Mucosa of descending colon (tissue), 3 donors: ENCODE results near the gene GPR107. TPM values are rescaled to one million over a fixed set of nuclear protein-coding genes. Genes with fewer than 3 reads are reported as not detected.
A peak's percentile ranks its signal among the peaks of the same experiment; 100 is the strongest.

ENCODE experiments used
- ATAC-seq: fragments of 200-7000 bp; cut with Tn5 transposase; one replicate; pipeline ENCODE4 v1.9.1; 2020; ENCODE audit warnings: mild to moderate bottlenecking, moderate library complexity
- DNase-seq, 3 donors: peaks; one replicate each; pipeline ENCODE4 v3.0.0-alpha.2; 2020
- H3K36me3 ChIP-seq: fragments of 200-600 bp; one replicate; pipeline ENCODE4 v1.8.0; 2021; ENCODE audit warnings: low read depth, mild to moderate bottlenecking
- H3K4me1 ChIP-seq: fragments of 200-600 bp; one replicate; pipeline ENCODE4 v1.8.0; 2021; ENCODE audit warnings: low read depth, mild to moderate bottlenecking
- H3K4me3 ChIP-seq: fragments of 200-600 bp; one replicate; pipeline ENCODE4 v1.8.0; 2021; ENCODE audit warnings: mild to moderate bottlenecking
- H3K9me3 ChIP-seq: fragments of 200-600 bp; one replicate; pipeline ENCODE4 v1.8.0; 2021; ENCODE audit warnings: mild to moderate bottlenecking
- intact Hi-C, 2 donors: fragments of 100-400 bp; cut with DNase I in 1 of 2; cut with micrococcal nuclease in 1 of 2; formaldehyde crosslinking; loops; one replicate each; pipeline versions ENCODE4 v1.11.0 to v1.11.1; 2022; cut with DNase I, micrococcal nuclease
- total RNA-seq, 3 donors: library from RNA; stranded (reverse); fragmentation: NEBNext Ultra II Directional in 2 of 3; extraction: Animal tissue kit (Norgen Biotek cat#: 25700) in 2 of 3; gene quantifications; one replicate each; pipeline versions ENCODE4 v1.2.1 to v1.2.4, GENCODE V29; 2021 to 2023
- TF ChIP-seq, protein P1 (sequence below): fragments of 200-600 bp; IDR thresholded peaks from one replicate; pipeline ENCODE4 v1.8.0; 2022; ENCODE audit warnings: antibody characterized with exemption, mild to moderate bottlenecking
- donor health status: DM: no; HTN: no; CAD: no; lungs with moderate emphysema.
- donor health status: DM: no; HTN: no; CAD: no.
- donor health status: DM: no; HTN: yes; CAD: no.

Gene GPR107
- total RNA-seq, 3 donors from 2014 or later = 39.7 to 50.1 (median 49.1) TPM

GRCh38 chr9:130171226-130172148, 117.8 kb downstream of the GPR107 start:
- Histone ChIP-seq H3K4me1 (peaks cover 3% of the 10 kb centered on the region), H3K9me3 (no peaks in the 10 kb centered on the region), H3K36me3 (no peaks in the 10 kb centered on the region), H3K4me3 (no peak overlapping the region)
- DNase-seq (peak in 1 of 3 donors; percentile 37), ATAC-seq (peak; percentile 7)
- intact Hi-C loops = loop anchor here in 1 of 2 donors (10.0 kb wide), 1 partner anchor 57 kb away; no protein-coding TSS in a partner anchor
- TF ChIP-seq, protein P1, sequence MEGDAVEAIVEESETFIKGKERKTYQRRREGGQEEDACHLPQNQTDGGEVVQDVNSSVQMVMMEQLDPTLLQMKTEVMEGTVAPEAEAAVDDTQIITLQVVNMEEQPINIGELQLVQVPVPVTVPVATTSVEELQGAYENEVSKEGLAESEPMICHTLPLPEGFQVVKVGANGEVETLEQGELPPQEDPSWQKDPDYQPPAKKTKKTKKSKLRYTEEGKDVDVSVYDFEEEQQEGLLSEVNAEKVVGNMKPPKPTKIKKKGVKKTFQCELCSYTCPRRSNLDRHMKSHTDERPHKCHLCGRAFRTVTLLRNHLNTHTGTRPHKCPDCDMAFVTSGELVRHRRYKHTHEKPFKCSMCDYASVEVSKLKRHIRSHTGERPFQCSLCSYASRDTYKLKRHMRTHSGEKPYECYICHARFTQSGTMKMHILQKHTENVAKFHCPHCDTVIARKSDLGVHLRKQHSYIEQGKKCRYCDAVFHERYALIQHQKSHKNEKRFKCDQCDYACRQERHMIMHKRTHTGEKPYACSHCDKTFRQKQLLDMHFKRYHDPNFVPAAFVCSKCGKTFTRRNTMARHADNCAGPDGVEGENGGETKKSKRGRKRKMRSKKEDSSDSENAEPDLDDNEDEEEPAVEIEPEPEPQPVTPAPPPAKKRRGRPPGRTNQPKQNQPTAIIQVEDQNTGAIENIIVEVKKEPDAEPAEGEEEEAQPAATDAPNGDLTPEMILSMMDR = no peak

GRCh38 chr9:130172161-130172857, 118.6 kb downstream of the GPR107 start, which contains the start of gene NCS1:
Gene NCS1 (plus strand): TSS chr9:130172404. CDS start chr9:130172664, 260 bp downstream.
- DNase-seq = peak; percentile 69 to 83 (median 73)
- TF ChIP-seq, protein P1 = no peak
- H3K9me3 ChIP-seq = no peaks in the 10 kb centered on the region
- intact Hi-C loops = loop anchor here in 1 of 2 donors (10.0 kb wide), 1 partner anchor 58 kb away; no protein-coding TSS in a partner anchor
- peak; percentile 81 for ATAC-seq
- H3K4me3 ChIP-seq = no peak within 1 kb of the TSS
- H3K36me3 ChIP-seq = no peaks in the 10 kb centered on the region
- H3K4me1 ChIP-seq = peaks cover 3% of the 10 kb centered on the region

GRCh38 chr9:130172858-130173665, 119.4 kb downstream of the GPR107 start:
- no peaks in the 10 kb centered on the region for H3K36me3 ChIP-seq
- intact Hi-C loops = loop anchor here in 1 of 2 donors (10.0 kb wide), 1 partner anchor 58 kb away; no protein-coding TSS in a partner anchor
- peak in 1 of 3 donors; percentile 50 for DNase-seq
- H3K4me3 ChIP-seq = no peak overlapping the region
- H3K4me1 ChIP-seq = peaks cover 3% of the 10 kb centered on the region
- TF ChIP-seq, protein P1 = no peak
- H3K9me3 ChIP-seq = no peaks in the 10 kb centered on the region
- ATAC-seq = no peak

GRCh38 chr9:130173666-130173983, 119.9 kb downstream of the GPR107 start:
- no peak overlapping the region for H3K4me3 ChIP-seq

More at GRCh38 chr9:130173666-130173983, 119.9 kb downstream of the GPR107 start:
- no peaks in the 10 kb centered on the region for H3K36me3 ChIP-seq
- TF ChIP-seq, protein P1 = no peak
- peak in 1 of 3 donors; percentile 38 for DNase-seq
- ATAC-seq = no peak
- intact Hi-C loops = loop anchor here in 1 of 2 donors (10.0 kb wide), 1 partner anchor 59 kb away; no protein-coding TSS in a partner anchor
- no peaks in the 10 kb centered on the region for H3K9me3 ChIP-seq
- peaks cover 3% of the 10 kb centered on the region for H3K4me1 ChIP-seq
